Activated CD4-positive, alpha-beta T cell treated with anti-CD3 and anti-CD28 coated beads for 4 hours (primary cell): ENCODE measurements around the gene RAX2.

Source experiments
- DNase-seq, 2 donors: peaks; one replicate each; pipeline ENCODE4 v3.0.0-alpha.2; 2020

The RAX2 gene

DNA sequence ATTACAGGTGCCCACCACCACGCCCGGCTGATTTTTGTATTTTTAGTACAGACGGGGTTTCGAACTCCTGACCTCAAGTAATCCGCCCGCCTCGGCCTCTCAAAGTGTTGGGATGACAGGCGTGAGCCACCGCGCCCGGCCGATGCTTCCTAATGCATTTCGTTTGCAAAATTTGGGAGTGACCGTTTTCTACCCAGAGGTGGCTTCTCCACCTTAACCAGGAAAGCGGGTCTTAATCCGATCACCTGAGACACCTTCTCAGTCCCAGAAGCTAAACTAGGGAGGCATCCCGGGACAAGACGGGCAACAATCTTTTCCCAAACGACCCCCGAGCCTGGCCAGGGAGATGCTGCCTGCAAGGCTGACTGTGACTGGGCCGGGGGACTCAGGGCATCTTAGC lies 29.0 kb upstream of the RAX2 start:
- DNase-seq = no peak

DNA sequence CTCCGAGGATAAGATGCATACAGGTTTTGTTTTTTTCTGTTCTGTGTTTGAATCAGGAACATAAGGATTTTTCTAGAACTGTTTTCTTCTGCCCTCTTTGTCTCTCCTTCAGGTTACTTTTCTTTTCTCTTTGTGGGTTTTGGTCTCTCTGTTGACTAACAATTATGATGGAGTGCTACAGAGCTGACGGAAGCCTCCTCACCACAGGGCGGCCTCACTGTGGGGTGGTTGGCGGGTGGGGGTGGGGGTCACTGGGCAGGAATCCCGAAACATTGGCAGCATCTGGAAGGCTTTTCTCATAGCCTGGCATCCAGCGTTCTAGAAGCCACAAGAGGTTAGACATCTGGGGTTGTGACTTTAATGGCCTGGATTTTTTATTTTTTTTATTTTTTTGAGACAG lies 26.1 kb upstream of the RAX2 start:
- no peak for DNase-seq

DNA sequence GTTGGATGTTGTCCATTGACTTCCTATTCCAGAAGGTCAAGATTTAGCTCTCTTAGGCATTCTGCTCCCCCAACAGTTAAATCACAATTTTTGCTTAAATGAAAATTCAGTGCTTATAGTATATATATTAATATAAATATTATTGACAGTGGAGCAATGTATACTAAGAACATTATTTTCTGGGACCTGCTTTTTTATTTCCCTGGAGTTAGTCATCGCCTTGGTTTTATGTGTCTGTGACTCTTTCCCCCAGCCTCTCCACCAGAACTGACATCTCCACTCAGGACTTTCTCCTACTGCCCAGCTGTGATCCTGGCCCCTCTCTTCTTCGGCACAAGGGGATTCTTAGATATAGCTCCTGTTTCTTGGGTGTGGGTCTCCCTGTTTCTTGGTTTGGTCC lies 24.3 kb upstream of the RAX2 start:
- no peak for DNase-seq

GRCh38 chr19:3793799-3794198 lies 21.8 kb upstream of the RAX2 start:
- no peak for DNase-seq

- DNase-seq = no peak
Observed at GRCh38 chr19:3792114-3792513, 20.1 kb upstream of the RAX2 start.

GRCh38 chr19:3790941-3791340 lies 18.9 kb upstream of the RAX2 start:
- no peak for DNase-seq

DNA sequence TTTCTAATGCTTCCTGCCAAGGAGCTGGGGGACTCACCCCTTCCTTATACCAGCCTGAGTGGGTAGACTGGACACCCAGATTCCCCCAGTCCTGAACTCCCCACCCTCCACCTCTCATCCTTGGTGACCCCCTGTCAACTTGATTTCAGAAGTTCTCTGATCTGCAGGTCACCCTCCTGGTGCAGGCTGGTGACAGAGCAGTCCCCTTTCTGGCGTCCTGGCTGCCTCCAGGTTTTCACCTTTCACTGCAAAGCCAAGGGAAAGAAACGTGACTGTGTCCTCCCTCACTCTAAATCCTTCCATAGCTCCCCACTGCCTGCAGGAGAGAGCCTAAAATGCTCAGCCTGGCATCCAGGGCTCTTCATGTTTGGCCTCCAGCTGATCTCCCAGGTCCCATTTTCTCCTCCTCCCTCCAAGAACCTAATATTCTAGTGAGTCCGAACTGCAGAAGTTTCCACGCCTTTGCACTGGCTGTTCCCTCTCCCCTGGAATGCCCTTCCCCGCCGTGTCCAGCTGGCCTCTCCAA lies 18.2 kb upstream of the RAX2 start:
- DNase-seq = no peak

DNA sequence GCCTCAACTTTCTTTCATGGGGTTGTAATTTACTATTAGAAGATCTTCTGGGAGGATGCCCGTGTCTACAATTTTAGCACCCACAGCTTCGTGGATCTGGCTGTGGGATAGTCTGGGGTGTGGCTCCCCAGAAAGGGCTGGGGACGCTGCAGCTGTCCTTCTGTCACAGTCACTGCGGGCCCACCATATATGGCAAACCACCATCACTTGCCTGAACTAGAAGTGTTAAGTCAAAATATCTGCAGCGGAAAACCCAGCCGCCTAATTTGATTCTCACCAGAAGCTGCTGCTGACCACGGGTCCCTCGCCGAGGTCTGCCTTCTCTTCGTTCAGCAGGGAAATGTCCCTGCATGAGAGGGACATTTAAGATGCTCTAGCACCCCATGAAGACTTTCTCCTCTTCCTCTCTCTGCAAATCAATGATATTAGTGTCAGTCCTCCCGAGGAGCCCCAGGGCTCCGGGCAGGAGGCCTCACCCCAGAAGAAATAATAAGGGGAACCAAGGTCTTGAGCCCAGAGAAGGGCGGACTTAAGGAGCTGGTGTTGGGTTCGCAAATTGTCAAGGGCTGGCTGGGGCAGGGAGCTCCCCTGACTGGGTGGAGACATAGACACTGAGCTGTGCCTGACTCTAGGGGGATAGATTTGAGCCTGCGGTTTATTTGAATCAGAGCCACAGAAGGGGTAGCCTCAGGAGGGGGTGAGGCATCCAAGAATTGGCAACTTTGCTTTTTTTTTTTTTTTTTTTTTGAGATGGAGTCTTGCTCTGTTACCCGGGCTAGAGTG lies 17.2 kb upstream of the RAX2 start:
- no peak for DNase-seq

DNA sequence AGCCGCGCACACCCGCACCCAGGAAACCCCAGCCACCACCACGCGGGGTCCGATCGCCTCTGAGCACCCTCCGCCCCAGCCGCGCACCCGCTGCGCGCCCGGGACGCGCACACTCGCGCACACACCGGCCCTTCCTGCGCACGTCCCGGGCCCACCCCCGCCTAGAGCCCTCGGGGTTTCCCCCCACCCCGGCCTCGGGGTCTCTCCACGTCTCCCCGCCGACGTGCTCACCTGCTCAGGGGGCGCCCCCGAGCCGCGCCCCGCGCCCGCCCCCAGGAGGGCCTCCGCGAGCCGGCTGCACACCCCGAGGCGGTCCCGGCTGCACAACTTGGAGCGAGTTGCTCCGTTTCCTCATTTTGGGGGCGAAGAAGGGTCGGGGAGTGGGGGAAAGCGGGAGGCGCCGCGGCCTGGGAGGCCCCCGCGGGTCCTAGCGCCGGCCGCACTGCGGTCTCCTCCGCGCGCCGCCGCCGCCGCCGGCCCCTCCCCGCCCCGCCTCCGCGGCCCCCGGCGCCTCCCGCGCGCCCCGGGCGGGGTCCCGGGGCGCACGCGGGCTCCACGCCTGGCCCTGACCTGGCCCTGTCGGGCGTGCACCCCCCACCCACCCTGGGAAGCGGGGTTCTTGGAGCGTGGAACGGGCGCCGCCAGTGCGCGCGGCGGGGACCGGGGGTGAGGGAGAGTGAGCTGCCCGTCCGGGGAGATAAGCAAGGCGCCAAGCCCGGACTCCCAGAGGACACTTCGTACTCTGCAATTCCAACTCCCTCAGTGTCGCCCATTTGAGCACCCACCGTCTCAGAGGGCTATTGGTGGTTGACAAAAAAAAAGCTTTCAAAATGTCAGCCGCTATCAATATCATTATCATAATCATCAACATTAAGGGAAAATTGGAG lies 14.2 kb upstream of the RAX2 start, which contains the start of gene MATK:
Gene MATK, minus strand, starts transcription at position 444 of the 887 bp plus-strand sequence. CDS start 1,246 bp downstream, outside the sequence.
- DNase-seq = peak; percentile 42 to 45

DNA sequence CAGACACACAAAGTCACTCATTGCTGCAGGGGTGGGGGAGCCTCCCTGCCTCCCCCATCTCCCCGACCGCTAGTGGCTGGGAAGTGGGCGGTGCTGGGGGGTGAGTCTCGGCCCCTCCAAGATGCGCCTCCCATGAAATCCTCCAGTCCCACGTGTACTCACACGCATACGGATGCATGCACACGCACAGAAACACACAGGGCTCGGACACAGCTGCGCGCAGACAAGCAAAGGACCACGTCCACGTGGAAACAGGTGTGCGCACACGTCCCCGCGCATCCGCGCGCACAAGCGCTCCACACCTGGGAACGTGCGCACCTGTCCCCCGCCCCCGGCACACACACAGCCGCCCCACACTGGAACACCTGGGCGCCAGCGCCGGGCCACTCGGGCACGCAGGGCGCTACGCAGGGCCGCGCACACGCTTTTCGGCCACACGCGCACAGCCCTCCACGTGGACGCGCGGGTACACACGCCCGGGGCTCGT lies 13.5 kb upstream of the RAX2 start:
- DNase-seq = peak; percentile 55 to 59

GRCh38 chr19:3784607-3785450 lies 12.8 kb upstream of the RAX2 start:
- no peak for DNase-seq

DNA sequence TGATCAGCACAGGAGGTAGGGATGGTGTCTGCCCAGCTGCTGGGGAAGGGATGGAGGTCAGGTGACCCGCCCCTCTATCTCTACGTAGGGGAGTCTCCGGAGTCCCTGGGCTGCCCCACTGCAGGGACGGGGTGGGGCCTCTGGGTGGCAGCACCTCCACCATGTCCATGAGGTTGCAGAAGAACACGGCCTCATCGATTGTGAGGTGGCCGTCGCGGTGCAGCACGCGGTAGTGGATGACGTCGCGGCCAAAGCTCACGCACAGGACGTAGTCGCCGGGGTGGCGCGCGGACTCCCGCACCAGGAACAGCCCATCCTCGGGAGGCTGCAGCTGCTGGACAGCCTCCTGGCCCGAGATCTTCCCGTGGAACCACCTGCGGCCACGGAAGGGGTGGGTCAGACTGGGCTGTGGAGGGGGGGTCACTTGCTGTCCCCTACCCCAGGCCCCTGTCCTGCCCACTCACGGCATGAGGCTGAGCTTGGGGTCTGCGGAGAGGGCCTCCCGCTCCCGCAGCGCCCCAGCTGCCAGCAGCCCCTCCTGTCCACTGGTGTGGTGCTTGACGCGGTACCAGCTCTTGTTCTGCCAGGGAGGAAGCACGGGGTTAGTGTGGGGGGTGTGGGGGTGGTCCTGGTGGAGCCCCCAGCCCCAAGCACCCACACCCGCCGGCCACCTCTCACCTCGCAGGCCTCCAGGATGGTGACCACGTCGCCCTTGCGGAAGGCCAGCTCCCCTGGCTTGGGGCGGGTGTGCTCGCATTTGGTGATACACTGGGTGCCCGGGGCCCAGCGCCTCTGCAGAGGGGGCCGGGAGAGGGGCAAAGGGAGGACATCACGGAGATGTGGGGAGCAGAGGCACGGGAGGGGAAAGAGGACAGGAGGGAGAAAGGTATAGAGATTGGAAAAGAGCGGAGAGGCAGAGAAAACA lies 11.9 kb upstream of the RAX2 start:
- peak; percentile 37 to 45 for DNase-seq

DNA sequence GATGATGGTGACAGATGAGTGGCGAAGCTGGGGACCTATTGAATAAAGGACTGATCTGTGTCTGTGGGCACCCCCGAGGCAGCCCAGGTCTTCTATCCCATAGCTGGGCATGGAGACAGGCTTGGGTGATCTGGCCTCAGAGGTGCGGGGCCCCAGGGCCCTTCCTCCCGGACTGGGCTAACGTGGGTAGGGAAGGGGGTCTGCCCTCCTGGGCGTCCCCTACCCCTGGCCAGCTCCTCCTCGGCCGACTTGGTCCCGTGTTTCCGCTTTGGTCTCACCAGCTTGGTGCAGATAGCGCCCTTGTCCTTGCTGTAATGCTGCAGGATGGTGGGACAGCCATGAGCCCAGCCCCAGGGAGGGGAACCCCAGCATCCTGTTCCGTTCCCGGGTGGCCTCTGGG lies 10.9 kb upstream of the RAX2 start:
- DNase-seq = no peak

DNA sequence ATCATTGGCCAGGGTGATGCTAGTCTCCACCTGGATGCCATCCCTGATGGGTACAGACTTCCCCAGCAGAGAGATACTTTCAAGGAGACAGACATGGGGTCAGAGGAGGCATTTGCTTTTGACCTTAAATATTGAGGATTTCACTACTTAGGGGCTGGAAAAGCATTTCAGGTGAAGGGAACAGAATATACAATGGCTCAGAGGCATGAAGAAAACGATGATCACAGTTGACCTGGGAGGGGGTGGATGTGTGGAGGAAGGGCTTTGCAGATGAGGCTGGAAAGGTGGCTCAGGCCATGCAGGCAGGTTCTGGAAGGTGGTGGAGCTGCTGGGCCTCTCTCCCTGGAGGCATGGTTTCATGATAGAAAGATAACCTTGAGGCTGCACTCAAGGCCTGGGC lies 10.3 kb upstream of the RAX2 start:
- no peak for DNase-seq

GRCh38 chr19:3781603-3782002 lies 9.6 kb upstream of the RAX2 start:
- no peak for DNase-seq

GRCh38 chr19:3780786-3781304 lies 8.8 kb upstream of the RAX2 start:
- DNase-seq = no peak

- DNase-seq = no peak
Observed at GRCh38 chr19:3778899-3779723, 7.1 kb upstream of the RAX2 start.

GRCh38 chr19:3778104-3778867 lies 6.3 kb upstream of the RAX2 start:
- DNase-seq = no peak

DNA sequence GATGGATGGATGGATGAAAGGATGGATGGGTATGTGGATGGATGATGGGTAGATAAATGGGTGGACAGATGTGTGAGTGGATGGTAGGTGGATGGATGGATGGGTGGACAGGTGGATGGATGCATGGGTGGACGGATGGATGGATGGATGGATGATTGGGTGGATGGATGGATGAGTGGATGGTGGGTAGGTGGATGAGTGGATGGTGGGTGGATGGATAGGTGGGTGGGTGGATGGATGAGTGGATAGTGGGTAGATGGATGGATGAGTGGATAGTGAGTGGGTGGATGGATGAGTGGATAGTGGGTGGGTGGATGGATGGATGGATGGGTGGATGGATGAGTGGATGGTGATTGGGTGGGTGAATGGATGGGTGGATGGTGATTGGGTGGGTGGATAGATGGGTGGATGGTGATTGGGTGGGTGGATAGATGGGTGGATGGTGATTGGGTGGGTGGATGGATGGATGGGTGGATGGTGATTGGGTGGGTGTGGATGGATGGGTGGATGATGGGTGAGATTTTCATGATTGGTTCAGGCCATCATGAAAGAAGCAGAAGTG lies 4.5 kb upstream of the RAX2 start:
- no peak for DNase-seq
